ENCODE measurements around the gene ZSCAN2.
"Not testable (repeated sequence)": the region's sequence is repeated elsewhere in the genome, so short reads cannot be mapped to it uniquely, and the experiment has no call there.

ZSCAN2 gene

GRCh38 chr15:84600687-84601554, at the start of gene ZSCAN2:
TSS of gene ZSCAN2 (plus strand) at chr15:84601009. CDS start at chr15:84603928, 2,919 bp downstream.
- peak; percentile 97 for DNase-seq (ENCODE audit: low spot score)

GRCh38 chr15:84551624-84552023, 49.2 kb upstream of the ZSCAN2 start:
- not testable (repeated sequence) for DNase-seq (ENCODE audit: low spot score)

GRCh38 chr15:84552896-84553295, 47.9 kb upstream of the ZSCAN2 start:
- no peak for DNase-seq (ENCODE audit: low spot score)

- DNase-seq (ENCODE audit: low spot score) = not testable (repeated sequence)
These were observed 44.1 kb upstream of the ZSCAN2 start for GRCh38 chr15:84556690-84557089.

GRCh38 chr15:84568021-84568420, 32.8 kb upstream of the ZSCAN2 start:
- DNase-seq (ENCODE audit: low spot score) = not testable (repeated sequence)

- peak; percentile 30 for DNase-seq (ENCODE audit: low spot score)
These were observed 30.6 kb upstream of the ZSCAN2 start for GRCh38 chr15:84570164-84570735.

- no peak for DNase-seq (ENCODE audit: low spot score)
These were observed 28.6 kb upstream of the ZSCAN2 start for GRCh38 chr15:84572231-84572630.

- no peak for DNase-seq (ENCODE audit: low spot score)
These were observed 25.3 kb upstream of the ZSCAN2 start for GRCh38 chr15:84575493-84575892.

GRCh38 chr15:84577891-84578290, 22.9 kb upstream of the ZSCAN2 start:
- DNase-seq (ENCODE audit: low spot score) = not testable (repeated sequence)

GRCh38 chr15:84579261-84579721, 21.5 kb upstream of the ZSCAN2 start:
- not testable (repeated sequence) for DNase-seq (ENCODE audit: low spot score)

- DNase-seq (ENCODE audit: low spot score) = not testable (repeated sequence)
These were observed 19.0 kb upstream of the ZSCAN2 start for GRCh38 chr15:84581676-84582428.

GRCh38 chr15:84582583-84583157, 18.1 kb upstream of the ZSCAN2 start:
- no peak for DNase-seq (ENCODE audit: low spot score)

- DNase-seq (ENCODE audit: low spot score) = not testable (repeated sequence)
These were observed 16.9 kb upstream of the ZSCAN2 start for GRCh38 chr15:84583921-84584320.

- DNase-seq (ENCODE audit: low spot score) = no peak
These were observed 14.1 kb upstream of the ZSCAN2 start for GRCh38 chr15:84586696-84587095.

- DNase-seq (ENCODE audit: low spot score) = peak; percentile 92
These were observed 12.5 kb upstream of the ZSCAN2 start for GRCh38 chr15:84588053-84588874.

- no peak for DNase-seq (ENCODE audit: low spot score)
These were observed 10.4 kb upstream of the ZSCAN2 start for GRCh38 chr15:84590406-84590805.

- no peak for DNase-seq (ENCODE audit: low spot score)
These were observed 9.0 kb upstream of the ZSCAN2 start for GRCh38 chr15:84591815-84592214.

GRCh38 chr15:84594617-84595290, 6.1 kb upstream of the ZSCAN2 start:
- DNase-seq (ENCODE audit: low spot score) = no peak

- no peak for DNase-seq (ENCODE audit: low spot score)
These were observed 5.1 kb upstream of the ZSCAN2 start for GRCh38 chr15:84595660-84596059.

- no peak for DNase-seq (ENCODE audit: low spot score)
These were observed 3.5 kb upstream of the ZSCAN2 start for GRCh38 chr15:84597296-84597695.

- DNase-seq (ENCODE audit: low spot score) = no peak
These were observed 2.6 kb upstream of the ZSCAN2 start for GRCh38 chr15:84598250-84598649.

All from HuH-7 (cell line).